ENCODE results near the gene ZNF428.

GRCh38 chr19:43639519-43640423, 20.3 kb upstream of the ZNF428 start, which contains the start of gene CADM4:
- TF ChIP-seq CTCF (IDR thresholded peaks at IDR 0.05; ENCODE audit: insufficient read depth, low read depth, low read length): no peak
- TF ChIP-seq EZH2 (IDR thresholded peaks at IDR 0.05; ENCODE audit: insufficient read depth, low read length): peak; percentile 61

Data from astrocyte (in vitro differentiated cells and primary cell).